ENCODE measurements around the gene RMDN2. TPM values are rescaled to one million over a fixed set of nuclear protein-coding genes. Genes with fewer than 3 reads are reported as not detected.

RMDN2 gene
- total RNA-seq, 1 donor from 2014 or later = 4.1 TPM

DNA sequence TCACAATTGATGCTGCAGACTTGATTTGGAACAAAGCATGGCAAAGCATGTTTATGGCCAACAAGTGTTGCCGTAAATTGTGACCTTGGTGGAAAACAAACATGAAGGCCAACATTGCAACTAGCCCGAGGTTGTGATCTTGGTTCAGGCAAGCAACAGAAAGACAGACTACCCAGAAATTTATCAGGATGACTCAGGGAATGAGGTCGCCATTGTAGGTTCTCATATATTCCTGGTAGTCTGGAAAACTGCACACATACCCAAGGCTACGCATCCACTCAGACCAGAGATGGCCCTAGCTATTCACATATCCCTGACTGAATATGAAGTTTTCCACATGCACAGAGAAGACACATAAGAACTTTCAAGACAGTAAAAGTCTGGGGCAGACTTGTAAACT, 120.7 kb downstream of the RMDN2 start:
- Mint-ChIP-seq H3K27ac (ENCODE audit: unreplicated experiment) (no peak overlapping the region), H3K36me3 (ENCODE audit: low read depth) (no peaks in the 10 kb centered on the region), H3K4me1 (no peaks in the 10 kb centered on the region), H3K27me3 (ENCODE audit: low read depth) (no peaks in the 10 kb centered on the region), H3K4me3 (no peak overlapping the region), H3K9me3 (no peaks in the 10 kb centered on the region)
- DNase-seq (ENCODE audit: low read depth, low spot score) = no peak
- TF ChIP-seq, protein P1, sequence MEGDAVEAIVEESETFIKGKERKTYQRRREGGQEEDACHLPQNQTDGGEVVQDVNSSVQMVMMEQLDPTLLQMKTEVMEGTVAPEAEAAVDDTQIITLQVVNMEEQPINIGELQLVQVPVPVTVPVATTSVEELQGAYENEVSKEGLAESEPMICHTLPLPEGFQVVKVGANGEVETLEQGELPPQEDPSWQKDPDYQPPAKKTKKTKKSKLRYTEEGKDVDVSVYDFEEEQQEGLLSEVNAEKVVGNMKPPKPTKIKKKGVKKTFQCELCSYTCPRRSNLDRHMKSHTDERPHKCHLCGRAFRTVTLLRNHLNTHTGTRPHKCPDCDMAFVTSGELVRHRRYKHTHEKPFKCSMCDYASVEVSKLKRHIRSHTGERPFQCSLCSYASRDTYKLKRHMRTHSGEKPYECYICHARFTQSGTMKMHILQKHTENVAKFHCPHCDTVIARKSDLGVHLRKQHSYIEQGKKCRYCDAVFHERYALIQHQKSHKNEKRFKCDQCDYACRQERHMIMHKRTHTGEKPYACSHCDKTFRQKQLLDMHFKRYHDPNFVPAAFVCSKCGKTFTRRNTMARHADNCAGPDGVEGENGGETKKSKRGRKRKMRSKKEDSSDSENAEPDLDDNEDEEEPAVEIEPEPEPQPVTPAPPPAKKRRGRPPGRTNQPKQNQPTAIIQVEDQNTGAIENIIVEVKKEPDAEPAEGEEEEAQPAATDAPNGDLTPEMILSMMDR (conservative IDR thresholded peaks at IDR 0.05) = no peak

DNA sequence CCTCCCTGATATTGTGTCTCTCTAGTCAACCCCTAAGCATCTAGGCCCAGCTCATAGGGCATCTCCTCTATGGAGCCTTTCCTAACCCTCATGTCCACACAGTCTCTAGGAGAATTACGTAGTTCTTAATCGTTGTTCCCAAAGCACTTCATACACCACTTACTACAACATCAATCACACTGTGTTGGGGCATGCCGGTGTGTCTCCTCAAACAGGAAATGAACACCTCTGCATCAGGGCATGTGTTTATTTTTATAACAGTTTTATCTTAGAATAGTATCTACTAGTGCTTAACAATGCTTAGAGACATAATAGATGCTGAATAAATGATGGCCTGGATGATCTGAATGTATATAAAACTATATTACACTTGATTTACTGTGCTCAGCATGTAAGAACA, 131.1 kb downstream of the RMDN2 start:
- no peak for DNase-seq (ENCODE audit: low read depth, low spot score)
- no peak overlapping the region for H3K4me3 Mint-ChIP-seq
- peaks cover 4% of the 10 kb centered on the region for H3K9me3 Mint-ChIP-seq
- H3K36me3 Mint-ChIP-seq (ENCODE audit: low read depth) = no peaks in the 10 kb centered on the region
- TF ChIP-seq, protein P1 (conservative IDR thresholded peaks at IDR 0.05) = no peak
- H3K27ac Mint-ChIP-seq (ENCODE audit: unreplicated experiment) = no peak overlapping the region
- peaks cover 3% of the 10 kb centered on the region for H3K27me3 Mint-ChIP-seq (ENCODE audit: low read depth)
- no peaks in the 10 kb centered on the region for H3K4me1 Mint-ChIP-seq

DNA sequence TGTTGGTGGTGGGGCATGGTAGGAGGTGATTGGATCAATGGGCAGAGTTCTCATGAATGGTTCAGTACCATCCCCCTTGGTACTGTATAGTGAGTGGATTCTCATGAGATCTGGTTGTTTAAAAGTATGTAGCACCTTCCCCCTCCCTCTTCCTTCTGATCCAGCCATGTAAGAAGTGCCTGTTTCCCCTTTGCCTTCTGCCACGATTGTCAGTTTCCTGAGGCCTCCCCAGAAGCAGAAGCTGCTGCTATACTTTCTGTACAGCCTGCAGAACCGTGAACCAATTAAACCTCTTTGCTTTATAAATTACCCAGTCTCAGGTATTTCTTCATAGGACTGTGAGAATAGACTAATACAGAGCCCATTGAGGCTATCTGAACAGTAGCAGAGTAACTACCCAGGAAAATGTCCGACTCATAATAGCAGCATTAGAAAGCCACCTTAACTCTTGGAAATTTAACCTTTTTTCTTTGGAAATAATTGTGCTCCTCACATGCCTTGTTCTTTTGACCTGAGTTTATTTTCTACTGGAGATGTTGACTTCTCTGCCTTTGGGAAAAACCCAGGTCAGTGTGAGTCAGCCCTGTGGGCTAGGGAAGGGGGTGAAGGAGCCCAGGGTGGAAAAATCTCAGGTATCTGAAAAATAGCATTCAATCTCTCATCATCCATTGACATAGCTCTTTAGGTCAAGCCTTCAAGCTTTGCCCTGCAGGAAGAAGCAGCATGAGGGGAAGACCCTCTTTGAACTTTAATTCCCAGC, 132.7 kb downstream of the RMDN2 start:
- TF ChIP-seq, protein P1 (conservative IDR thresholded peaks at IDR 0.05) = no peak
- no peak overlapping the region for H3K27ac Mint-ChIP-seq (ENCODE audit: unreplicated experiment)
- no peaks in the 10 kb centered on the region for H3K36me3 Mint-ChIP-seq (ENCODE audit: low read depth)
- H3K4me1 Mint-ChIP-seq = no peaks in the 10 kb centered on the region
- H3K27me3 Mint-ChIP-seq (ENCODE audit: low read depth) = peaks cover 3% of the 10 kb centered on the region
- DNase-seq (ENCODE audit: low read depth, low spot score) = no peak
- H3K4me3 Mint-ChIP-seq = no peak overlapping the region
- H3K9me3 Mint-ChIP-seq = peaks cover 4% of the 10 kb centered on the region

DNA sequence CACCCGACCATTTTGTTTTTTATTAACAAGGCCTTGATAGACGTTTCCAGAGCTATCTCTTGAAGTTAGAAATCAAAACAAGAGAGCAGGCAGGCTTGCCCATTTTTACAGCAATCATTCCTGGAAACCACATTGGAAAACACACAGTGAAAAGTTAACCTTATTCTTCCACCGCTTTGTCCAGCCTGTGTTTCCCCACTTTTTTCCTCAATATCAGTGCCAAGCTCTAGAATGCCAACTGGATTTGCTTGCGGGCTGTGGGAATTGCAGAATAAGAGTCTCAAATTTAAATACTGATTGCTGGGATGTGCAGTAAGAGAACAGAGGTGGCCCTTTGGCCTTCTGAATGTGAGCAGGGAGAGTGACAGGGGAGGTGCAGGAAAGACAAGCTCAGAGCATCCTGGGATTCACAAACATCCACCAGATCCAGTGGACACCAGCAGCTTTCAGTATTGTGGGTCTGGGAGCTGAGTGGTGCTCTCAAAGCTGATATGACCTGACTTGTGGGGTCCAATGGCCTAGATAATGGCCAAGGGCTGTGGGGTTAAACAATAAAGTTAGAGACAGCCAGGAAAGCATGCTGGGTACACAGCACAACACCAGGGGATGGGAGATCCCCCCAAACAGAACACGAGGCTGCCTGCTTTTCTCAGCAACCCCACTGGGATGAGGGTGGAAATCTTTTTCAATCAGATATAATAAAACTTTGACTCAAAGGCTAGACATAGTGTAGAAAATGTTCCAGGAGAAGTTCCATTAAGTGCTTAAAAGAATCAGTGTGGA, 135.3 kb downstream of the RMDN2 start:
- Mint-ChIP-seq H3K27me3 (ENCODE audit: low read depth) (no peaks in the 10 kb centered on the region), H3K36me3 (ENCODE audit: low read depth) (no peaks in the 10 kb centered on the region), H3K9me3 (no peaks in the 10 kb centered on the region), H3K4me3 (no peak overlapping the region), H3K4me1 (no peaks in the 10 kb centered on the region), H3K27ac (ENCODE audit: unreplicated experiment) (no peak overlapping the region)
- TF ChIP-seq, protein P1 (conservative IDR thresholded peaks at IDR 0.05) = no peak
- DNase-seq (ENCODE audit: low read depth, low spot score) = no peak

DNA sequence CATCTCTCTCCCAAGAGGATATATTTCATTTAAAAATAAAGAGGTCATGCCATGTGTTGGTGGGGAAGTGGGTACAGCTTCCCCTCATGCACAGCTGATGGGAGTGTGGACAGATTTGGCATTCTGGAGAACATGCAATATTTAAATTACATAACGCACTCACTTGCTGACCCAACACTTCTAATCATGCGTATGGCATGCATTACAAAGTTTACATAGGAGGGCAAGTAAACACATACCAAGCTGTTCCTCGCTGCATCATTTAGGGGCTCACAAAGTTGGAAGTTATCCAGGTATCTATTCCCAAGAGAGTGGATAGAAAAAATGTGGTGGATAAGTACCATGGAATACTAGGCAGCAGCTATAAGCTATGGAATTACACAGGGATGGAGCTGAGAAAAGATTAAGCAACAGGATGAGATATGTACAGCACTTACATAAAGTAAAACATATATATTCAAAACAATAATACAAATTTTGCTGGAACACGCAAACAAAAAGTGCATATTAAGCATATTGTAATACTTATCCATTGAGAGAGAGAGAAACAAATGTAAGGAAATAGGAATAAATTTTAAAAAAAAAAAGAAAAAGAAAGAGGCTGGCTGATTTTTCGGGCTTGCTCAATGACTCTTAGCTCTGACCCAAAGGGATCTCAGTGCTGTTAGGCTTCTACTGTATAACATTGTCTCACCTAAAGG, 139.9 kb downstream of the RMDN2 start:
- no peak for DNase-seq (ENCODE audit: low read depth, low spot score)
- TF ChIP-seq, protein P1 (conservative IDR thresholded peaks at IDR 0.05) = no peak
- H3K27me3 Mint-ChIP-seq (ENCODE audit: low read depth) = peaks cover 5% of the 10 kb centered on the region
- H3K9me3 Mint-ChIP-seq = no peaks in the 10 kb centered on the region
- no peaks in the 10 kb centered on the region for H3K36me3 Mint-ChIP-seq (ENCODE audit: low read depth)
- no peak overlapping the region for H3K4me3 Mint-ChIP-seq
- H3K4me1 Mint-ChIP-seq = peaks cover 5% of the 10 kb centered on the region
- H3K27ac Mint-ChIP-seq (ENCODE audit: unreplicated experiment) = no peak overlapping the region

Data from neural crest cell (in vitro differentiated cells).